HEK293T (cell line): ENCODE results near the gene EMP2.

ENCODE experiments used
- BHLHE40 ChIP-seq: fragments of 450-650 bp; IDR thresholded peaks from 2 replicates; pipeline ENCODE4 v1.6.1; 2016; ENCODE audit warnings: mild to moderate bottlenecking, moderate library complexity, borderline replicate concordance
- CTBP1 ChIP-seq: fragments of 450-650 bp; IDR thresholded peaks from 2 replicates; pipeline ENCODE4 v1.6.1; 2016; ENCODE audit warnings: borderline replicate concordance
- FOXA1 ChIP-seq: fragments of 450-650 bp; IDR thresholded peaks from 2 replicates; pipeline ENCODE4 v1.6.1; 2016; ENCODE audit warnings: mild to moderate bottlenecking
- FOXK2 ChIP-seq: fragments of 450-650 bp; IDR thresholded peaks from 2 replicates; pipeline ENCODE4 v1.6.1; 2016; ENCODE audit warnings: mild to moderate bottlenecking
- FOXM1 ChIP-seq: fragments of 450-650 bp; IDR thresholded peaks from 2 replicates; pipeline ENCODE4 v1.6.1; 2017; ENCODE audit warnings: mild to moderate bottlenecking, borderline replicate concordance
- NFRKB ChIP-seq: fragments of 450-650 bp; IDR thresholded peaks from 2 replicates; pipeline ENCODE4 v1.6.1; 2016; ENCODE audit warnings: mild to moderate bottlenecking, moderate library complexity
- SUZ12 ChIP-seq: fragments of 450-650 bp; IDR thresholded peaks from 2 replicates; pipeline ENCODE4 v1.6.1; 2016; ENCODE audit warnings: mild to moderate bottlenecking
- TARDBP ChIP-seq: fragments of 450-650 bp; IDR thresholded peaks from 2 replicates; pipeline ENCODE4 v1.6.1; 2016
- TF ChIP-seq, protein P1 (sequence below): fragments of 450-650 bp; IDR thresholded peaks from 2 replicates; pipeline ENCODE4 v1.6.1; 2016

DNA sequence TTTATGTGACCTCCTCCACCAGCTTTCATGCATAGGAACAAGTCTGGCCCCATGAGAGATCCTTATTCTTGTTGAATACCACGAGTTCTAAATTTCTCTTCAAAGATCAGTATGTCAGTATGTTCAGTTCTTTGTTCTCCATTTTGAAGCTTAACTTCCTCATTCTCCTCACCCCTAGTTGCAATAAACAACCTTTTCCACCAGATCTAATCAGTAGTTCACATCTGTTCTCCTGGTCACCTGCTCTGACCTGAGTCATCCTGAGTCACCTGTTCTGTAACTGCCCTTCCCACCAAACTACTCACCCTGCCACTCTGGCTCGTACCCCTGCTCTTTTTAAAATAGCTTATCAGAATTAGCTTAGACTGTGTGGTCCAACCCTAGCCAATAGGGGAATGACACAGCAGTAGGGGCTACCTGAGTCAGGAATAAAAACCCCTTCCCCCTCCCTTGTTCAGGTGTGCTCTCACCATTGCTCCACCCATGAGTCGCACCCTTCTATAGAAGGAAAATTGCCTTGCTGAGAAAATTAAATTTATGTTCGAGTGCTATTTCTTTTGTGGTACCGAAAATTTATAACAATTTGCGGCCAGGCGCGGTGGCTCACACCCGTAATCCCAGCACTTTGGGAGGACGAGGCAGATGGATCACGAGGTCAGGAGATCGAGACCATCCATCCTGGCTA lies 94.6 kb downstream of the EMP2 start:
- TF ChIP-seq FOXA1 (no peak), FOXM1 (no peak), TARDBP (no peak), BHLHE40 (no peak), CTBP1 (no peak), SUZ12 (no peak), FOXK2 (no peak), NFRKB (no peak)
- TF ChIP-seq, protein P1, sequence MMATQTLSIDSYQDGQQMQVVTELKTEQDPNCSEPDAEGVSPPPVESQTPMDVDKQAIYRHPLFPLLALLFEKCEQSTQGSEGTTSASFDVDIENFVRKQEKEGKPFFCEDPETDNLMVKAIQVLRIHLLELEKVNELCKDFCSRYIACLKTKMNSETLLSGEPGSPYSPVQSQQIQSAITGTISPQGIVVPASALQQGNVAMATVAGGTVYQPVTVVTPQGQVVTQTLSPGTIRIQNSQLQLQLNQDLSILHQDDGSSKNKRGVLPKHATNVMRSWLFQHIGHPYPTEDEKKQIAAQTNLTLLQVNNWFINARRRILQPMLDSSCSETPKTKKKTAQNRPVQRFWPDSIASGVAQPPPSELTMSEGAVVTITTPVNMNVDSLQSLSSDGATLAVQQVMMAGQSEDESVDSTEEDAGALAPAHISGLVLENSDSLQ = no peak
